Neural cell (in vitro differentiated cells): Measurements from ENCODE around the gene PIP4K2C.

Source experiments
- EP300 ChIP-seq: fragments of 450-650 bp; conservative IDR thresholded peaks from 2 replicates; pipeline ENCODE4 v1.6.1; 2014; ENCODE audit warnings: antibody characterized with exemption, mild to moderate bottlenecking, moderate library complexity; ENCODE audit not compliant: poor library complexity, severe bottlenecking
- POLR2AphosphoS5 ChIP-seq: IDR thresholded peaks from 2 replicates; pipeline ENCODE4 v1.6.1; 2012
- TAF1 ChIP-seq: IDR thresholded peaks from 2 replicates; pipeline ENCODE4 v1.6.1; 2012; ENCODE audit warnings: low read depth
- TF ChIP-seq, protein P1 (sequence below): fragments of 450-650 bp; IDR thresholded peaks from 2 replicates; pipeline ENCODE4 v1.5.1; 2014; ENCODE audit warnings: antibody characterized with exemption, mild to moderate bottlenecking, moderate library complexity; ENCODE audit not compliant: poor library complexity, severe bottlenecking

DNA sequence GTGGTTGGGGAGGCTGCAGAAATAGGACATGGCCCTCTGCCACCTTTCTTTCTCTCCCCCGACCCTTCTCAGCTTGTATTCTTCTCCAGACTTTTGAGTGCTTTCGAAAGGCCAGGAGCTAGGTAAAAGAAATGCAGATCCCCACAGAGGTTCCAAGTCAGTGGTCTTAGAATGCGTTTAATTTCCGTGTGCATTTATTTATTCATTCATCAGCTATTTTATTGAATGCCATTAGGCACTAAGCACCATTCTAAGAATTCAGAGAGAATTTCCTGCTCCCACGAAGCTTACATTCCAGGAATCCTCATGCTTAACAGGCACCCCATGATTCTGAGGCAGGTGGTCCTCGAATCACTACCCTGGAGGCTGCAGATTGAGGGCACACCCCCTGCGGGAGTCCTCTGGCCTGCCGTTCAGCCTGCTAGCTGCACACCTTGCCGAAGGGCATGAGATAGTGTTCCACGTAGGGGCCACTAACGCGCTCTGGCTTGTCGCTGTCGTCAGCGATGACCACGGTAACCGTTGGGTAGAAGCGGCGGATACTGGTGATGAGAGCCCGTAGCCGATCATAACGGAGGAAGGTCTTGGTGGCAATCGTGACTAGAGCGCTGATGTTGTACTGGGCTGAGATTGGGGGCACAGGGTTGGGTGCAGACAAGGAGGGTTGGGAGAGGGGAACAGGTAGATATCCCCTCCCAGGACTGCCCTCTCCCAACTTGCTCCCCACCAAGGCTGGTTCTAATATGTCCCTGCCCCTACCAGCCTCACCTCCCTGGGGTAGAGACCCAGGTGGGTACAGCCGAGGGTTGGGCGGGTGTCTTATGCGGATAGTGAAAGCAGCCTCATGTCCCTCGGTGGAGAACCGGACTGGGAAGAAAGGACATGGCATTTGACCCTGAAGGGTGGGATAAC is 37.5 kb downstream of the PIP4K2C start:
- TF ChIP-seq, protein P1, sequence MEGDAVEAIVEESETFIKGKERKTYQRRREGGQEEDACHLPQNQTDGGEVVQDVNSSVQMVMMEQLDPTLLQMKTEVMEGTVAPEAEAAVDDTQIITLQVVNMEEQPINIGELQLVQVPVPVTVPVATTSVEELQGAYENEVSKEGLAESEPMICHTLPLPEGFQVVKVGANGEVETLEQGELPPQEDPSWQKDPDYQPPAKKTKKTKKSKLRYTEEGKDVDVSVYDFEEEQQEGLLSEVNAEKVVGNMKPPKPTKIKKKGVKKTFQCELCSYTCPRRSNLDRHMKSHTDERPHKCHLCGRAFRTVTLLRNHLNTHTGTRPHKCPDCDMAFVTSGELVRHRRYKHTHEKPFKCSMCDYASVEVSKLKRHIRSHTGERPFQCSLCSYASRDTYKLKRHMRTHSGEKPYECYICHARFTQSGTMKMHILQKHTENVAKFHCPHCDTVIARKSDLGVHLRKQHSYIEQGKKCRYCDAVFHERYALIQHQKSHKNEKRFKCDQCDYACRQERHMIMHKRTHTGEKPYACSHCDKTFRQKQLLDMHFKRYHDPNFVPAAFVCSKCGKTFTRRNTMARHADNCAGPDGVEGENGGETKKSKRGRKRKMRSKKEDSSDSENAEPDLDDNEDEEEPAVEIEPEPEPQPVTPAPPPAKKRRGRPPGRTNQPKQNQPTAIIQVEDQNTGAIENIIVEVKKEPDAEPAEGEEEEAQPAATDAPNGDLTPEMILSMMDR = no peak
- TF ChIP-seq EP300 = no peak
- TF ChIP-seq TAF1 = no peak
- no peak for TF ChIP-seq POLR2AphosphoS5
